ENCODE data around the gene PIGU. TPM values are rescaled to one million over a fixed set of nuclear protein-coding genes. Genes with fewer than 3 reads are reported as not detected.

Gene PIGU
- total and polyA plus RNA-seq, 2 of the 13 experiments (the other 11 are each of a cell fraction or from before 2014, with no cell fraction given) = 45.5 to 231 TPM

DNA sequence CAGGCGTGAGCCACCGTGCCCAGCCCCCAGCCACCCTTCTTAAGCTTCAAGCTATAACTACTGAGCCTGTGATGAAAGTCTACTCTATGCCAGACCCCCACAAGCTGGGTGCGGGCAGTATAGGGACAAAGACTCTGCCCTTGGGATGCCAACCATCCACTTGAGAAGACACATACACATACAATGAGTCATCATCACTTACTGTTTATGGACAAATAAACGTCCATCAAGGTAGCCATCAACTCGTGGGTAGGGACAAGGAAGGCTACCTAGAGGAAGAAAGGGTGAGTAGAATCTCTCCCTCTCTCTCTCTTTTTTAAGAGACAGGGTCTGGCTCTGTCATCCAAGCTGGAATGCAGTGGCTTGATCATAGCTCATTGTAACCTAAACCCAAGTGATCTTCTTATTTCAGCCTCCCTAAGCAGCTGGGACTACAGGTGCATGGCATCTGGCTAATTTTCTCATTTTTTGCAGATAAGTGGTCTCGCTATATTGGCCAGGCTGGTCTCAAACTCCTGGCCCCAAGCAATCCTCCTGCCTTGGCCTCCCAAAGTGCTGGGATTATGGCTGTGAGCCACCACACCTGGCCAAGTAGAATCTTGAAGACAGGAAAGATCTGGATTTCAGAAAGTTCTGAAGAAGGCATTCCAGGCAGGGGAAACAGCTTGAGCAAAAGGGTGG, 24.7 kb upstream of the PIGU start (continued):
- TF ChIP-seq ZNF407 (CRISPR knock-in tag; IDR thresholded peaks at IDR 0.05; ENCODE audit: not compliant biosample characterization) (no peak), BORCS8-MEF2B (CRISPR knock-in tag; IDR thresholded peaks at IDR 0.05) (no peak), MAFG (CRISPR knock-in tag; IDR thresholded peaks at IDR 0.05) (no peak), GTF3A (CRISPR knock-in tag; conservative IDR thresholded peaks at IDR 0.05) (no peak), ZNF329 (CRISPR knock-in tag; IDR thresholded peaks at IDR 0.05; ENCODE audit: low read depth) (no peak), PCBP2 (optimal IDR thresholded peaks at IDR 0.05; ENCODE audit: low read depth, low read length, poor library complexity, severe bottlenecking) (no peak), ZBTB14 (CRISPR knock-in tag; IDR thresholded peaks at IDR 0.05) (no peak), ZNF660 (CRISPR knock-in tag; IDR thresholded peaks at IDR 0.05; ENCODE audit: borderline replicate concordance, low read depth) (no peak), ZNF792 (CRISPR knock-in tag; IDR thresholded peaks at IDR 0.05) (0 out of 2 replicates have a peak, but pooled peaks have one; percentile 2), HNRNPLL (IDR thresholded peaks at IDR 0.05; ENCODE audit: low read depth, low read length, poor library complexity, severe bottlenecking) (no peak), ZBTB34 (CRISPR knock-in tag; IDR thresholded peaks at IDR 0.05) (0 out of 2 replicates have a peak, but pooled peaks have one; percentile 10)
- TF ChIP-seq, protein P1, sequence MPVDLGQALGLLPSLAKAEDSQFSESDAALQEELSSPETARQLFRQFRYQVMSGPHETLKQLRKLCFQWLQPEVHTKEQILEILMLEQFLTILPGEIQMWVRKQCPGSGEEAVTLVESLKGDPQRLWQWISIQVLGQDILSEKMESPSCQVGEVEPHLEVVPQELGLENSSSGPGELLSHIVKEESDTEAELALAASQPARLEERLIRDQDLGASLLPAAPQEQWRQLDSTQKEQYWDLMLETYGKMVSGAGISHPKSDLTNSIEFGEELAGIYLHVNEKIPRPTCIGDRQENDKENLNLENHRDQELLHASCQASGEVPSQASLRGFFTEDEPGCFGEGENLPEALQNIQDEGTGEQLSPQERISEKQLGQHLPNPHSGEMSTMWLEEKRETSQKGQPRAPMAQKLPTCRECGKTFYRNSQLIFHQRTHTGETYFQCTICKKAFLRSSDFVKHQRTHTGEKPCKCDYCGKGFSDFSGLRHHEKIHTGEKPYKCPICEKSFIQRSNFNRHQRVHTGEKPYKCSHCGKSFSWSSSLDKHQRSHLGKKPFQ (CRISPR knock-in tag; IDR thresholded peaks at IDR 0.05; ENCODE audit: insufficient replicate concordance) = no peak
- TF ChIP-seq, protein P2, sequence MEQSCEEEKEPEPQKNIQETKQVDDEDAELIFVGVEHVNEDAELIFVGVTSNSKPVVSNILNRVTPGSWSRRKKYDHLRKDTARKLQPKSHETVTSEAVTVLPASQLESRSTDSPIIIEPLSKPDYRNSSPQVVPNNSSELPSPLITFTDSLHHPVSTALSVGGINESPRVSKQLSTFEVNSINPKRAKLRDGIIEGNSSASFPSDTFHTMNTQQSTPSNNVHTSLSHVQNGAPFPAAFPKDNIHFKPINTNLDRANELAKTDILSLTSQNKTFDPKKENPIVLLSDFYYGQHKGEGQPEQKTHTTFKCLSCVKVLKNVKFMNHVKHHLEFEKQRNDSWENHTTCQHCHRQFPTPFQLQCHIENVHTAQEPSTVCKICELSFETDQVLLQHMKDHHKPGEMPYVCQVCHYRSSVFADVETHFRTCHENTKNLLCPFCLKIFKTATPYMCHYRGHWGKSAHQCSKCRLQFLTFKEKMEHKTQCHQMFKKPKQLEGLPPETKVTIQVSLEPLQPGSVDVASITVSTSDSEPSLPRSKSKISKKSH (CRISPR knock-in tag; IDR thresholded peaks at IDR 0.05; ENCODE audit: borderline replicate concordance) = no peak
